Measurements from ENCODE around the gene IL34. TPM values are rescaled to one million over a fixed set of nuclear protein-coding genes. Genes with fewer than 3 reads are reported as not detected.
A peak's percentile ranks its signal among the peaks of the same experiment; 100 is the strongest.

Gene IL34
- total and polyA plus RNA-seq, 2 of the 13 experiments (the other 11 are each of a cell fraction or from before 2014, with no cell fraction given) = 1.2 to 1.3 TPM

- TF ChIP-seq ZNF572 (CRISPR knock-in tag; IDR thresholded peaks at IDR 0.05) (0 out of 2 replicates have a peak, but pooled peaks have one; percentile 37), CAMTA2 (CRISPR knock-in tag; IDR thresholded peaks at IDR 0.05; ENCODE audit: borderline replicate concordance) (peak; percentile 73; the same call in 1 of the 2 replicates), NFYC (CRISPR knock-in tag; IDR thresholded peaks at IDR 0.05) (no peak), SATB2 (CRISPR knock-in tag; IDR thresholded peaks at IDR 0.05) (no peak), ZNF224 (CRISPR knock-in tag; IDR thresholded peaks at IDR 0.05) (no peak), ZNF879 (CRISPR knock-in tag; IDR thresholded peaks at IDR 0.05) (no peak), XBP1 (CRISPR knock-in tag; IDR thresholded peaks at IDR 0.05) (no peak), TBX3 (IDR thresholded peaks at IDR 0.05; ENCODE audit: borderline replicate concordance) (no peak), BORCS8-MEF2B (CRISPR knock-in tag; IDR thresholded peaks at IDR 0.05) (peak; percentile 44; the same call in 1 of the 2 replicates), KAT8 (CRISPR knock-in tag; IDR thresholded peaks at IDR 0.05) (no peak), SALL2 (CRISPR knock-in tag; IDR thresholded peaks at IDR 0.05) (no peak), THRA (CRISPR knock-in tag; IDR thresholded peaks at IDR 0.05; ENCODE audit: borderline replicate concordance) (no peak), DBP (CRISPR knock-in tag; IDR thresholded peaks at IDR 0.05; ENCODE audit: not compliant biosample characterization) (no peak), ARNT2 (CRISPR knock-in tag; IDR thresholded peaks at IDR 0.05; ENCODE audit: low read depth) (no peak)
- TF ChIP-seq, protein P1, sequence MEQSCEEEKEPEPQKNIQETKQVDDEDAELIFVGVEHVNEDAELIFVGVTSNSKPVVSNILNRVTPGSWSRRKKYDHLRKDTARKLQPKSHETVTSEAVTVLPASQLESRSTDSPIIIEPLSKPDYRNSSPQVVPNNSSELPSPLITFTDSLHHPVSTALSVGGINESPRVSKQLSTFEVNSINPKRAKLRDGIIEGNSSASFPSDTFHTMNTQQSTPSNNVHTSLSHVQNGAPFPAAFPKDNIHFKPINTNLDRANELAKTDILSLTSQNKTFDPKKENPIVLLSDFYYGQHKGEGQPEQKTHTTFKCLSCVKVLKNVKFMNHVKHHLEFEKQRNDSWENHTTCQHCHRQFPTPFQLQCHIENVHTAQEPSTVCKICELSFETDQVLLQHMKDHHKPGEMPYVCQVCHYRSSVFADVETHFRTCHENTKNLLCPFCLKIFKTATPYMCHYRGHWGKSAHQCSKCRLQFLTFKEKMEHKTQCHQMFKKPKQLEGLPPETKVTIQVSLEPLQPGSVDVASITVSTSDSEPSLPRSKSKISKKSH (CRISPR knock-in tag; IDR thresholded peaks at IDR 0.05; ENCODE audit: borderline replicate concordance) = no peak
- TF ChIP-seq, protein P2, sequence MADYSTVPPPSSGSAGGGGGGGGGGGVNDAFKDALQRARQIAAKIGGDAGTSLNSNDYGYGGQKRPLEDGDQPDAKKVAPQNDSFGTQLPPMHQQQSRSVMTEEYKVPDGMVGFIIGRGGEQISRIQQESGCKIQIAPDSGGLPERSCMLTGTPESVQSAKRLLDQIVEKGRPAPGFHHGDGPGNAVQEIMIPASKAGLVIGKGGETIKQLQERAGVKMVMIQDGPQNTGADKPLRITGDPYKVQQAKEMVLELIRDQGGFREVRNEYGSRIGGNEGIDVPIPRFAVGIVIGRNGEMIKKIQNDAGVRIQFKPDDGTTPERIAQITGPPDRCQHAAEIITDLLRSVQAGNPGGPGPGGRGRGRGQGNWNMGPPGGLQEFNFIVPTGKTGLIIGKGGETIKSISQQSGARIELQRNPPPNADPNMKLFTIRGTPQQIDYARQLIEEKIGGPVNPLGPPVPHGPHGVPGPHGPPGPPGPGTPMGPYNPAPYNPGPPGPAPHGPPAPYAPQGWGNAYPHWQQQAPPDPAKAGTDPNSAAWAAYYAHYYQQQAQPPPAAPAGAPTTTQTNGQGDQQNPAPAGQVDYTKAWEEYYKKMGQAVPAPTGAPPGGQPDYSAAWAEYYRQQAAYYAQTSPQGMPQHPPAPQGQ (CRISPR knock-in tag; IDR thresholded peaks at IDR 0.05; ENCODE audit: borderline replicate concordance) = no peak
- TF ChIP-seq, protein P3, sequence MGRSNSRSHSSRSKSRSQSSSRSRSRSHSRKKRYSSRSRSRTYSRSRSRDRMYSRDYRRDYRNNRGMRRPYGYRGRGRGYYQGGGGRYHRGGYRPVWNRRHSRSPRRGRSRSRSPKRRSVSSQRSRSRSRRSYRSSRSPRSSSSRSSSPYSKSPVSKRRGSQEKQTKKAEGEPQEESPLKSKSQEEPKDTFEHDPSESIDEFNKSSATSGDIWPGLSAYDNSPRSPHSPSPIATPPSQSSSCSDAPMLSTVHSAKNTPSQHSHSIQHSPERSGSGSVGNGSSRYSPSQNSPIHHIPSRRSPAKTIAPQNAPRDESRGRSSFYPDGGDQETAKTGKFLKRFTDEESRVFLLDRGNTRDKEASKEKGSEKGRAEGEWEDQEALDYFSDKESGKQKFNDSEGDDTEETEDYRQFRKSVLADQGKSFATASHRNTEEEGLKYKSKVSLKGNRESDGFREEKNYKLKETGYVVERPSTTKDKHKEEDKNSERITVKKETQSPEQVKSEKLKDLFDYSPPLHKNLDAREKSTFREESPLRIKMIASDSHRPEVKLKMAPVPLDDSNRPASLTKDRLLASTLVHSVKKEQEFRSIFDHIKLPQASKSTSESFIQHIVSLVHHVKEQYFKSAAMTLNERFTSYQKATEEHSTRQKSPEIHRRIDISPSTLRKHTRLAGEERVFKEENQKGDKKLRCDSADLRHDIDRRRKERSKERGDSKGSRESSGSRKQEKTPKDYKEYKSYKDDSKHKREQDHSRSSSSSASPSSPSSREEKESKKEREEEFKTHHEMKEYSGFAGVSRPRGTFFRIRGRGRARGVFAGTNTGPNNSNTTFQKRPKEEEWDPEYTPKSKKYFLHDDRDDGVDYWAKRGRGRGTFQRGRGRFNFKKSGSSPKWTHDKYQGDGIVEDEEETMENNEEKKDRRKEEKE (IDR thresholded peaks at IDR 0.05) = no peak
- TF ChIP-seq, protein P4, sequence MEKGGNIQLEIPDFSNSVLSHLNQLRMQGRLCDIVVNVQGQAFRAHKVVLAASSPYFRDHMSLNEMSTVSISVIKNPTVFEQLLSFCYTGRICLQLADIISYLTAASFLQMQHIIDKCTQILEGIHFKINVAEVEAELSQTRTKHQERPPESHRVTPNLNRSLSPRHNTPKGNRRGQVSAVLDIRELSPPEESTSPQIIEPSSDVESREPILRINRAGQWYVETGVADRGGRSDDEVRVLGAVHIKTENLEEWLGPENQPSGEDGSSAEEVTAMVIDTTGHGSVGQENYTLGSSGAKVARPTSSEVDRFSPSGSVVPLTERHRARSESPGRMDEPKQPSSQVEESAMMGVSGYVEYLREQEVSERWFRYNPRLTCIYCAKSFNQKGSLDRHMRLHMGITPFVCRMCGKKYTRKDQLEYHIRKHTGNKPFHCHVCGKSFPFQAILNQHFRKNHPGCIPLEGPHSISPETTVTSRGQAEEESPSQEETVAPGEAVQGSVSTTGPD (CRISPR knock-in tag; IDR thresholded peaks at IDR 0.05) = 0 out of 2 replicates have a peak, but pooled peaks have one; percentile 39
These were observed 38.0 kb downstream of the IL34 start (continued) for GRCh38 chr16:70684146-70685060.
